ENCODE data around the gene GPC3. TPM values are rescaled to one million over a fixed set of nuclear protein-coding genes. Genes with fewer than 3 reads are reported as not detected.

GPC3 gene
- polyA plus RNA-seq, 1 of the 3 experiments (the other 2 are of a cell fraction): 1.4 TPM

DNA sequence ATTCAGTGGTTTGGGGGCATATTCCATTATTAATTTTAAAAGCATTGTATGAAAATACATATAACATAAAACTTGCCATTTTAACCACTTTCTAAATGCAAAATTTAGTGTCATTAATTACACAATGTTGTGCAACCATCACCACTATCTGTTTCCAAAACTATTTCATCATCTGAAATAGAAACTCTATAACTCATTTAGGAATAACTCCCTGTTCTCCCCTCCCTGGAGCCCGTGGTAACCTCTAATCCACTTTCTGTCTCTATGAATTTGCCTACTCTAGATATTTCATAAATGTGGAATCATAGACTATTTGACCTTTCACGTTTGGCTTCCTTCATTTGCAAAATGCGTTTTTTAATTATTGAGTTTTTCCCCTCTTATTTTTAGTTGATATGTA lies 468.7 kb downstream of the GPC3 start (continued):
- no peak for TF ChIP-seq EZH2phosphoT487 (IDR thresholded peaks at IDR 0.05; ENCODE audit: borderline replicate concordance, low read depth)
- TF ChIP-seq FOXM1 (IDR thresholded peaks at IDR 0.05; ENCODE audit: low read depth): no peak
- no peak for TF ChIP-seq GABPA (IDR thresholded peaks at IDR 0.05; ENCODE audit: low read depth)
- TF ChIP-seq MXI1 (IDR thresholded peaks at IDR 0.05; ENCODE audit: low read depth, low read length): no peak
- no peak for TF ChIP-seq SMC3 (IDR thresholded peaks at IDR 0.05; ENCODE audit: low read depth, low read length)
- no peak for TF ChIP-seq FOXJ3 (CRISPR knock-in tag; IDR thresholded peaks at IDR 0.05)
- TF ChIP-seq MEF2A (IDR thresholded peaks at IDR 0.05; ENCODE audit: borderline replicate concordance, low read depth): no peak

DNA sequence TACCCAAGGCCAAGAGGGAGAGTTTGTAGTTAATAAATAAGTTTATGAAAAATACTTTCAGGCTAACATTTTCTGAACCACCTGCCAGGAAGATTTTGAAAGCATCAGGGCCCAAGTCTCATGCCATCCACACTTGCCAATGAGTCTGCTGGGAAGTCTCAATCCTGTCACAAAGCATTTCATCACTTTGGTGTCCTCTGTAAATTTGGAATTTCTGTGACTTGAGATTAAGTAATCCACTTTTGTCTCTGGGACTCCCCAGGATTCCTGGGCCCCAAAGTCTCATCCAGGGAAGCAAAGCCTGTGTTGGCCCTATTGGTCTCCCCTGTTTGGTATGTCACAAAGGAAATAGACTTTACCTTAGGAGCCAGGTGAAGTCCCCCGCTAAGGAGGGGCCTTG lies 470.9 kb downstream of the GPC3 start:
- POLR2A ChIA-PET: no interaction called here
- no peak for TF ChIP-seq POLR2AphosphoS5 (IDR thresholded peaks at IDR 0.05; ENCODE audit: low read depth, low read length)
- no peak for TF ChIP-seq EZH2phosphoT487 (IDR thresholded peaks at IDR 0.05; ENCODE audit: borderline replicate concordance, low read depth)
- TF ChIP-seq TAF1 (IDR thresholded peaks at IDR 0.05; ENCODE audit: borderline replicate concordance, low read depth, low read length): no peak
- TF ChIP-seq FOXJ3 (CRISPR knock-in tag; IDR thresholded peaks at IDR 0.05): no peak
- no peak for TF ChIP-seq RXRA (IDR thresholded peaks at IDR 0.05; ENCODE audit: borderline replicate concordance, low read depth)
- no peak for TF ChIP-seq CHD2 (IDR thresholded peaks at IDR 0.05; ENCODE audit: low read length, partially characterized antibody)
- no peak for TF ChIP-seq GATA2 (CRISPR knock-in tag; IDR thresholded peaks at IDR 0.05)
- TF ChIP-seq, protein P1, sequence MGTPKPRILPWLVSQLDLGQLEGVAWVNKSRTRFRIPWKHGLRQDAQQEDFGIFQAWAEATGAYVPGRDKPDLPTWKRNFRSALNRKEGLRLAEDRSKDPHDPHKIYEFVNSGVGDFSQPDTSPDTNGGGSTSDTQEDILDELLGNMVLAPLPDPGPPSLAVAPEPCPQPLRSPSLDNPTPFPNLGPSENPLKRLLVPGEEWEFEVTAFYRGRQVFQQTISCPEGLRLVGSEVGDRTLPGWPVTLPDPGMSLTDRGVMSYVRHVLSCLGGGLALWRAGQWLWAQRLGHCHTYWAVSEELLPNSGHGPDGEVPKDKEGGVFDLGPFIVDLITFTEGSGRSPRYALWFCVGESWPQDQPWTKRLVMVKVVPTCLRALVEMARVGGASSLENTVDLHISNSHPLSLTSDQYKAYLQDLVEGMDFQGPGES (IDR thresholded peaks at IDR 0.05; ENCODE audit: low read depth, low read length): no peak
- H3K4me2 ChIP-seq: no peak overlapping the region
- H3K9me2 ChIP-seq: no peaks in the 10 kb centered on the region
- H4K20me1 ChIP-seq (ENCODE audit: insufficient read depth): no peaks in the 10 kb centered on the region
- CTCF ChIA-PET: no interaction called here
- no peaks in the 10 kb centered on the region for H3K79me2 ChIP-seq (ENCODE audit: insufficient read depth)
- H3K36me3 ChIP-seq (replicated peaks in 1 of 2; ENCODE audit: control insufficient read depth in 1 of 2, insufficient read depth in 2 of 2, low read length in 1 of 2): no peaks in the 10 kb centered on the region
- H2AFZ ChIP-seq (ENCODE audit: low read depth): no peak overlapping the region
- H3K27ac ChIP-seq (ENCODE audit: low read depth in 2 of 2, low read length in 1 of 2): no peak overlapping the region
- WGBS (ENCODE audit: low lambda C conversion rate): 17% methylated on average over 1 of the region's 1 CpG
- no peaks in the 10 kb centered on the region for H3K4me1 ChIP-seq (ENCODE audit: control insufficient read depth in 1 of 2, insufficient read depth in 2 of 2, low read depth in 1 of 2, low read length in 1 of 2)
- H3K9ac ChIP-seq: no peak overlapping the region
- H3K9me3 ChIP-seq: no peaks in the 10 kb centered on the region
- no peaks in the 10 kb centered on the region for H3F3A ChIP-seq (replicated peaks; ENCODE audit: insufficient read depth)
- no peak overlapping the region for H3K4me3 ChIP-seq (ENCODE audit: low read depth in 2 of 2, low read length in 1 of 2)
- no peaks in the 10 kb centered on the region for H3K27me3 ChIP-seq (ENCODE audit: insufficient read depth)
- no peak for DNase-seq

DNA sequence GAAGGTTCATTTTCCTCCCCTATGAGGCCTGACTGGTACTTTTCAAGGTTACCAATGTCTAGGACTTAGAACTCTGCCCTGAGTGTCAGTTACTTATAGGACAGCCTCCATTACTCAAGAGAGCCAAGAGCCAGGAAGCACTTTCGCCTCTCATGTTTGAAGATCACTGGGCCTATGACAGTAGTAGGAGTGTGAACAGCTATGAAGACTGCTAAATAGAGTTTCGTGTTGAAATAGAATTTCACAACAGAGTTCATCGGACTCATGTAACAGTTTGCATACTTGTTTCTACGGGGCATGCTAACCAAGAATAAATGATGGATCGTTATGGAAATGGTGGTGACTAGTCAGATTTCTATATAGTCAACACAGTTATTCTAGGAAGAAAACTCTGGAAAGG lies 472.3 kb downstream of the GPC3 start:
- no peak for DNase-seq
- Histone ChIP-seq H4K20me1 (ENCODE audit: insufficient read depth) (no peaks in the 10 kb centered on the region), H3K9ac (no peak overlapping the region), H3K4me2 (no peak overlapping the region), H3K9me3 (no peaks in the 10 kb centered on the region), H3K79me2 (ENCODE audit: insufficient read depth) (no peaks in the 10 kb centered on the region), H3F3A (replicated peaks; ENCODE audit: insufficient read depth) (no peaks in the 10 kb centered on the region), H3K27ac (ENCODE audit: low read depth in 2 of 2, low read length in 1 of 2) (no peak overlapping the region), H3K9me2 (no peaks in the 10 kb centered on the region), H3K4me3 (ENCODE audit: low read depth in 2 of 2, low read length in 1 of 2) (no peak overlapping the region), H3K27me3 (ENCODE audit: insufficient read depth) (no peaks in the 10 kb centered on the region), H3K4me1 (ENCODE audit: control insufficient read depth in 1 of 2, insufficient read depth in 2 of 2, low read depth in 1 of 2, low read length in 1 of 2) (no peaks in the 10 kb centered on the region), H2AFZ (ENCODE audit: low read depth) (no peak overlapping the region), H3K36me3 (replicated peaks in 1 of 2; ENCODE audit: control insufficient read depth in 1 of 2, insufficient read depth in 2 of 2, low read length in 1 of 2) (no peaks in the 10 kb centered on the region)
- WGBS (ENCODE audit: low lambda C conversion rate): 23% methylated on average over 5 of the region's 5 CpGs
- CTCF ChIA-PET: interaction anchor here (0.5 to 1.4 kb wide), 2 partner anchors 124 to 452 kb away, joined by 3 read pairs; no protein-coding TSS in a partner anchor
- TF ChIP-seq, protein P1 (IDR thresholded peaks at IDR 0.05; ENCODE audit: low read depth, low read length): no peak
- TF ChIP-seq GATA2 (CRISPR knock-in tag; IDR thresholded peaks at IDR 0.05) (no peak), RAD21 (IDR thresholded peaks at IDR 0.05; ENCODE audit: low read length) (no peak), TCF12 (IDR thresholded peaks at IDR 0.05) (no peak), FOXJ3 (CRISPR knock-in tag; IDR thresholded peaks at IDR 0.05) (no peak), FOXM1 (IDR thresholded peaks at IDR 0.05; ENCODE audit: low read depth) (no peak)
- POLR2A ChIA-PET: no interaction called here

All from SK-N-SH (cell line).